Body of pancreas (tissue), 4 donors: ENCODE data around the gene RAD23B. TPM values are rescaled to one million over a fixed set of nuclear protein-coding genes. Genes with fewer than 3 reads are reported as not detected.
A peak's percentile ranks its signal among the peaks of the same experiment; 100 is the strongest.

Source experiments
- ATAC-seq: fragments of 150-250 bp; one replicate; pipeline ENCODE4 v1.9.1; 2016
- DNase-seq, 4 donors: peaks; one replicate each; pipeline ENCODE4 v3.0.0-alpha.2; 2019
- H3K27ac ChIP-seq, 4 donors: fragments of 200-600 bp; sonication (generic); 1 replicate in 3 of 4; 2 replicates in 1 of 4; pipeline versions ENCODE4 v1.5.1 to v1.6.1; 2016 to 2019; ENCODE audit warnings: mild to moderate bottlenecking in 1 of 4, mixed read lengths in 1 of 4, moderate library complexity in 1 of 4
- H3K27me3 ChIP-seq, 2 donors: fragments of 200-600 bp; sonication (generic); one replicate each; pipeline ENCODE4 v1.6.0; 2016; ENCODE audit warnings: mild to moderate bottlenecking in 1 of 2
- H3K36me3 ChIP-seq, 2 donors: fragments of 200-600 bp; sonication (generic); replicated peaks in 1 of 2; 2 replicates each; pipeline ENCODE4 v1.5.1; 2016; ENCODE audit warnings: low read depth in 2 of 2; ENCODE audit not compliant: insufficient read depth in 1 of 2
- H3K4me1 ChIP-seq: fragments of 200-600 bp; sonication (generic); one replicate; pipeline ENCODE4 v1.6.0; 2016
- H3K4me3 ChIP-seq, 2 donors: fragments of 200-600 bp; sonication (generic); 1 replicate in 1 of 2; 2 replicates in 1 of 2; pipeline ENCODE4 v1.5.1; 2016 to 2019
- H3K9me3 ChIP-seq, 3 donors: fragments of 200-600 bp; sonication (generic); 1 replicate in 2 of 3; 2 replicates in 1 of 3; pipeline ENCODE4 v1.5.1; 2016
- CTCF ChIP-seq, 7 experiments: fragments of 450-650 bp in 4 of 7; fragments of 200-600 bp in 3 of 7; sonication (generic) in 3 of 7; IDR thresholded peaks; one replicate each; pipeline ENCODE4 v1.5.1; 2016 to 2019; ENCODE audit warnings: antibody characterized with exemption in 7 of 7
- POLR2A ChIP-seq, 3 donors: fragments of 450-650 bp; IDR thresholded peaks; one replicate each; pipeline ENCODE4 v1.6.1; 2016; ENCODE audit warnings: antibody characterized with exemption in 3 of 3, mild to moderate bottlenecking in 2 of 3
- WGBS, 2 donors: methylation state at CpG; one replicate each; pipeline ENCODE4 v1.1.5; 2017; 5-methylcytosine and 5-hydroxymethylcytosine counted together
- intact Hi-C: fragments of 100-400 bp; cut with DNase I; formaldehyde crosslinking; loops from one replicate; pipeline ENCODE4 v1.15.1; 2023
- total RNA-seq, 2 donors: library from RNA; depleted of rRNA; stranded (reverse); fragments of >200 nt; gene quantifications; one replicate each; pipeline ENCODE4 v1.1.0, GENCODE V29; 2016

The RAD23B gene
- total RNA-seq, 2 donors from 2014 or later = 47.1 to 50.6 TPM

GRCh38 chr9:107340920-107341632, 58.0 kb downstream of the RAD23B start:
- Histone ChIP-seq H3K27me3 (no peaks in the 10 kb centered on the region), H3K9me3 (no peaks in the 10 kb centered on the region), H3K27ac (peak overlapping the region in 1 of 4 donors; percentile 10), H3K36me3 (no peaks in the 10 kb centered on the region), H3K4me3 (no peak overlapping the region), H3K4me1 (peaks cover 23% of the 10 kb centered on the region)
- 24 to 25% methylated on average over 18 of the region's 18 CpGs for WGBS, 2 donors
- intact Hi-C loops = loop anchor here (10.0 kb wide), 1 partner anchor 106 kb away; no protein-coding TSS in a partner anchor
- TF ChIP-seq POLR2A (IDR thresholded peaks at IDR 0.05) (no peak), CTCF (IDR thresholded peaks at IDR 0.05) (peak; percentile 85 to 94 (median 91))
- ATAC-seq (peak; percentile 80), DNase-seq (peak; percentile 81 to 87 (median 84))

- TF ChIP-seq CTCF (IDR thresholded peaks at IDR 0.05) (no peak), POLR2A (IDR thresholded peaks at IDR 0.05) (no peak)
- ATAC-seq (no peak), DNase-seq (no peak)
- Histone ChIP-seq H3K4me1 (peaks cover 10% of the 10 kb centered on the region), H3K9me3 (no peaks in the 10 kb centered on the region), H3K4me3 (no peak overlapping the region), H3K36me3 (no peaks in the 10 kb centered on the region), H3K27ac (no peak overlapping the region), H3K27me3 (no peaks in the 10 kb centered on the region)
- intact Hi-C loops = loop anchor here (10.0 kb wide), 1 partner anchor 108 kb away; no protein-coding TSS in a partner anchor
- WGBS, 2 donors = 87 to 90% methylated on average over 6 of the region's 6 CpGs
These were observed 59.5 kb downstream of the RAD23B start for GRCh38 chr9:107342476-107343161.

GRCh38 chr9:107345327-107345726, 62.2 kb downstream of the RAD23B start:
- intact Hi-C loops = loop anchor here (10.0 kb wide), 1 partner anchor 111 kb away; no protein-coding TSS in a partner anchor
- WGBS, 2 donors = 51 to 69% methylated on average over 2 of the region's 2 CpGs
- ATAC-seq (no peak), DNase-seq (no peak)
- TF ChIP-seq CTCF (IDR thresholded peaks at IDR 0.05) (no peak), POLR2A (IDR thresholded peaks at IDR 0.05) (no peak)
- no peaks in the 10 kb centered on the region for H3K9me3 ChIP-seq
- H3K36me3 ChIP-seq = no peaks in the 10 kb centered on the region
- no peak overlapping the region for H3K4me3 ChIP-seq
- no peak overlapping the region for H3K27ac ChIP-seq
- no peaks in the 10 kb centered on the region for H3K27me3 ChIP-seq
- H3K4me1 ChIP-seq = peaks cover 10% of the 10 kb centered on the region

- H3K36me3 ChIP-seq = no peaks in the 10 kb centered on the region
- no peak overlapping the region for H3K27ac ChIP-seq
- ATAC-seq (no peak), DNase-seq (no peak)
- intact Hi-C loops = loop anchor here (10.0 kb wide), 1 partner anchor 114 kb away; no protein-coding TSS in a partner anchor
- WGBS, 2 donors = 26 to 37% methylated on average over 4 of the region's 4 CpGs
- H3K4me1 ChIP-seq = no peaks in the 10 kb centered on the region
- H3K4me3 ChIP-seq = no peak overlapping the region
- no peaks in the 10 kb centered on the region for H3K9me3 ChIP-seq
- no peaks in the 10 kb centered on the region for H3K27me3 ChIP-seq
- no peak for TF ChIP-seq POLR2A (IDR thresholded peaks at IDR 0.05)
- TF ChIP-seq CTCF (IDR thresholded peaks at IDR 0.05) = no peak
These were observed 65.8 kb downstream of the RAD23B start for GRCh38 chr9:107348836-107349235.
